GM12878 (cell line): ENCODE data around the gene TOPBP1. TPM values are rescaled to one million over a fixed set of nuclear protein-coding genes. Genes with fewer than 3 reads are reported as not detected.
A peak's percentile ranks its signal among the peaks of the same experiment; 100 is the strongest.

Source experiments
- ATAC-seq: fragments of 200-7000 bp; cut with Tn5 transposase; 3 replicates; pipeline ENCODE4 v1.9.1; 2020; ENCODE audit warnings: mild to moderate bottlenecking, moderate library complexity
- BruUV-seq: library from RNA; stranded (reverse); fragments of 400-500 nt; replicated peaks from 2 replicates; lab custom pipeline; 2021; lab: Mats Ljungman, UMichigan
- CTCF ChIA-PET: fragments of 300-600 bp; sonication (Branson Sonifier 250); formaldehyde crosslinking; extraction: SDS; loops from one replicate; lab custom pipeline; 2021; ENCODE audit warnings: inconsistent platforms; lab: Yijun Ruan, JAX
- POLR2A ChIA-PET: fragments of 350-600 bp; formaldehyde crosslinking; extraction: SDS; loops from one replicate; lab custom pipeline; 2021; ENCODE audit warnings: inconsistent platforms; lab: Charles Lee
- RAD21 ChIA-PET: fragments of 300-600 bp; sonication (Branson Sonifier 250); formaldehyde crosslinking; loops from one replicate; lab custom pipeline; 2023; ENCODE audit warnings: antibody characterized with exemption; ENCODE audit not compliant: unreplicated experiment; lab: Charles Lee
- SMC1A ChIA-PET: fragments of 300-600 bp; sonication (Branson Sonifier 250); formaldehyde crosslinking; loops from one replicate; lab custom pipeline; 2023; ENCODE audit not compliant: unreplicated experiment, uncharacterized antibody; lab: Charles Lee
- DNase-seq: peaks from one replicate; pipeline ENCODE4 v3.0.0-alpha.2; 2011; ENCODE audit warnings: low read depth, low spot score
- FAIRE-seq: peaks from 3 replicates; lab custom pipeline; 2011; peaks lifted over from hg19 to GRCh38; lab: Jason Lieb, UNC
- H2AFZ ChIP-seq: 2 replicates; pipeline ENCODE4 v1.6.0; 2011; ENCODE audit warnings: low read depth, low read length, control low read depth; ENCODE audit not compliant: control insufficient read depth
- H3K27ac ChIP-seq: 2 replicates; pipeline ENCODE4 v1.5.1; 2011; ENCODE audit warnings: control low read depth; ENCODE audit not compliant: control insufficient read depth, insufficient read depth
- H3K27me3 ChIP-seq, 2 experiments: replicated peaks in 1 of 2; 2 replicates each; pipeline versions ENCODE4 v1.6.0 to v1.6.1; 2011; ENCODE audit warnings: low read length in 1 of 2; ENCODE audit not compliant: control insufficient read depth in 2 of 2, insufficient read depth in 2 of 2
- H3K36me3 ChIP-seq, 2 experiments: 2 replicates each; pipeline ENCODE4 v1.5.1; 2011; ENCODE audit warnings: low read length in 1 of 2; ENCODE audit not compliant: control insufficient read depth in 2 of 2, insufficient read depth in 2 of 2
- H3K4me1 ChIP-seq: 2 replicates; pipeline ENCODE4 v1.6.1; 2011; ENCODE audit warnings: mild to moderate bottlenecking, low read length, moderate library complexity, mixed read lengths; ENCODE audit not compliant: control insufficient read depth, insufficient read depth
- H3K4me2 ChIP-seq: 2 replicates; pipeline ENCODE4 v1.6.0; 2011; ENCODE audit warnings: control low read depth; ENCODE audit not compliant: control insufficient read depth, insufficient read depth
- H3K4me3 ChIP-seq: fragments of 200-600 bp; sonication (generic); 2 replicates; pipeline ENCODE4 v1.5.1; 2016
- H3K79me2 ChIP-seq: 2 replicates; pipeline ENCODE4 v1.6.0; 2011; ENCODE audit warnings: low read length; ENCODE audit not compliant: control insufficient read depth, insufficient read depth
- H3K9ac ChIP-seq: 2 replicates; pipeline ENCODE4 v1.8.0; 2011; ENCODE audit warnings: low read length, control low read depth, mixed read lengths; ENCODE audit not compliant: control insufficient read depth, insufficient read depth
- H3K9me3 ChIP-seq: replicated peaks from 3 replicates; pipeline ENCODE4 v1.5.1; 2011; ENCODE audit warnings: mild to moderate bottlenecking, low read length; ENCODE audit not compliant: control insufficient read depth, insufficient read depth
- H4K20me1 ChIP-seq: 2 replicates; pipeline ENCODE4 v1.6.0; 2011; ENCODE audit not compliant: control insufficient read depth, insufficient read depth
- CBFB ChIP-seq: IDR thresholded peaks from 2 replicates; pipeline ENCODE4 v1.6.1; 2016; ENCODE audit warnings: antibody characterized with exemption, low read depth
- CREB1 ChIP-seq: IDR thresholded peaks from 2 replicates; pipeline ENCODE4 v1.6.1; 2012; ENCODE audit warnings: low read depth, mild to moderate bottlenecking, inconsistent platforms
- FOXM1 ChIP-seq: IDR thresholded peaks from 2 replicates; pipeline ENCODE4 v1.6.1; 2012; ENCODE audit warnings: low read depth, mild to moderate bottlenecking, inconsistent platforms, low read length, moderate library complexity
- MTA3 ChIP-seq: IDR thresholded peaks from 2 replicates; pipeline ENCODE4 v1.6.1; 2012; ENCODE audit warnings: low read length, inconsistent platforms, borderline replicate concordance
- NFIC ChIP-seq: IDR thresholded peaks from 2 replicates; pipeline ENCODE4 v1.6.1; 2012; ENCODE audit warnings: low read depth, mild to moderate bottlenecking, inconsistent platforms, low read length, moderate library complexity
- RUNX3 ChIP-seq: IDR thresholded peaks from 2 replicates; pipeline ENCODE4 v1.6.1; 2012; ENCODE audit warnings: low read length, inconsistent platforms
- SPI1 ChIP-seq: IDR thresholded peaks from 2 replicates; pipeline ENCODE4 v1.6.1; 2011; ENCODE audit warnings: low read depth, mild to moderate bottlenecking, low read length, moderate library complexity, borderline replicate concordance; ENCODE audit not compliant: insufficient read depth
- WGBS: methylation state at CpG from one replicate; pipeline ENCODE4 v1.1.6; 2016; ENCODE audit warnings: low lambda C conversion rate; ENCODE audit not compliant: insufficient replicate concordance, insufficient coverage; ENCODE audit errors: missing lambda C conversion rate; 5-methylcytosine and 5-hydroxymethylcytosine counted together
- in situ Hi-C: fragments of 300-500 bp; cut with MboI; formaldehyde crosslinking; loops from 9 replicates; pipeline ENCODE4 v1.14.3; 2018; ENCODE audit warnings: mixed read lengths
- intact Hi-C: fragments of 100-400 bp; cut with micrococcal nuclease; formaldehyde crosslinking; loops from one replicate; pipeline ENCODE4 v1.14.2; 2022; ENCODE audit not compliant: unreplicated experiment
- polyA plus RNA-seq, 11 experiments: library from polyadenylated mRNA; depleted of rRNA in 4 of 11; unstranded in 6 of 11; stranded (reverse) in 5 of 11; fragments of >200 nt; fragmentation: Nextera tagmentation in 4 of 11; fragmentation: Illumina TruSeq in 1 of 11; extraction: Ambion mirVana in 4 of 11; extraction: Trizol in 1 of 11; gene quantifications; 1 replicate in 1 of 11; 2 replicates in 10 of 11; pipeline versions ENCODE4 v1.2.1 to v1.2.3, GENCODE V29; 2011 to 2016; ENCODE audit warnings: inconsistent platforms in 2 of 11, missing spikeins in 2 of 11, low read depth in 1 of 11
- total RNA-seq, 4 experiments: library from RNA; depleted of rRNA in 3 of 4; stranded (reverse); fragments of >200 nt in 3 of 4; fragmentation: Illumina TruSeq in 1 of 4; extraction: Trizol in 1 of 4; gene quantifications; 2 replicates each; pipeline versions ENCODE4 v1.2.1 to v1.2.3, GENCODE V29; 2013 to 2021
- TF ChIP-seq, protein P1 (sequence below): fragments of 450-650 bp; IDR thresholded peaks from 2 replicates; pipeline ENCODE4 v1.6.1; 2016; ENCODE audit warnings: mild to moderate bottlenecking, moderate library complexity, borderline replicate concordance
- TF ChIP-seq, protein P2 (sequence below): IDR thresholded peaks from 2 replicates; pipeline ENCODE4 v1.6.1; 2012; ENCODE audit warnings: low read length, inconsistent platforms

Gene TOPBP1
- total and polyA plus RNA-seq, 10 of the 15 experiments (the other 5 are each of a cell fraction or from before 2014, with no cell fraction given), result 18.3 to 99.3 (median 61.5) TPM

DNA sequence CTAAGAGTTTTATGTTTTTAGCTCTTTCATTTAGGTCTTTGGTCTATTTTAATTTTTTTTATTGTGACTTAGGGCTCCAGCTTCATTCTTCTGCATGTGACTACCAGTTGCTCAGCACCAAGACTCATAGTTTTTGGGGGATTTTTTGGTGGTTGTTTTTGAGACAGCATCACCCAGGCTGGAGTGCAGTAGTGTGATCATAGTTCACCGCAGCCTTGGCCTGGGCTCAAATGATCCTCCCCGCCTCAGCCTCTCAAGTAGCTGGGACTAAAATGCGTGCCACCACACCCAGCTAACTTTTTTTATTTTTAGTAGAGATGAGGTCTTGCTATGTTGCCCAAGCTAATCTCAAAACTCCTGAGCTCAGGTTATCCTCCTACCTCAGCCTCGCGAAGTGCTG is 68.9 kb downstream of the TOPBP1 start:
- ChIA-PET CTCF (interaction anchor here (0.7 to 1.8 kb wide), 3 partner anchors 15 to 144 kb away, joined by 3 to 8 read pairs (median 4); no protein-coding TSS in a partner anchor), POLR2A (interaction anchor here (0.9 kb wide), 1 partner anchor 20 kb away, joined by 3 read pairs; no protein-coding TSS in a partner anchor), SMC1A (interaction anchor here (1.1 to 1.2 kb wide), 2 partner anchors 14 kb away, joined by 3 to 5 read pairs; no protein-coding TSS in a partner anchor), RAD21 (interaction anchor here (0.6 to 1.6 kb wide), 3 partner anchors 18 to 29 kb away, joined by 3 to 4 read pairs (median 3); no protein-coding TSS in a partner anchor)
- Histone ChIP-seq H3K9ac (no peak overlapping the region), H3K36me3 (peaks cover 3 to 10% of the 10 kb centered on the region in 2 experiments), H3K27ac (no peak overlapping the region), H3K27me3 (no peaks in the 10 kb centered on the region), H2AFZ (no peak overlapping the region), H3K4me3 (no peak overlapping the region), H3K4me1 (peaks cover 8% of the 10 kb centered on the region)
- intact Hi-C loops, result no loop called here
- ATAC-seq, result peak; percentile 44
- 2% methylated on average over 5 of the region's 5 CpGs for WGBS
- in situ Hi-C loops, result no loop called here
- no TSS peak for BruUV-seq
- no peak for TF ChIP-seq SPI1
- TF ChIP-seq NFIC, result 0 out of 2 replicates have a peak, but pooled peaks have one; percentile 52
- TF ChIP-seq, protein P1, sequence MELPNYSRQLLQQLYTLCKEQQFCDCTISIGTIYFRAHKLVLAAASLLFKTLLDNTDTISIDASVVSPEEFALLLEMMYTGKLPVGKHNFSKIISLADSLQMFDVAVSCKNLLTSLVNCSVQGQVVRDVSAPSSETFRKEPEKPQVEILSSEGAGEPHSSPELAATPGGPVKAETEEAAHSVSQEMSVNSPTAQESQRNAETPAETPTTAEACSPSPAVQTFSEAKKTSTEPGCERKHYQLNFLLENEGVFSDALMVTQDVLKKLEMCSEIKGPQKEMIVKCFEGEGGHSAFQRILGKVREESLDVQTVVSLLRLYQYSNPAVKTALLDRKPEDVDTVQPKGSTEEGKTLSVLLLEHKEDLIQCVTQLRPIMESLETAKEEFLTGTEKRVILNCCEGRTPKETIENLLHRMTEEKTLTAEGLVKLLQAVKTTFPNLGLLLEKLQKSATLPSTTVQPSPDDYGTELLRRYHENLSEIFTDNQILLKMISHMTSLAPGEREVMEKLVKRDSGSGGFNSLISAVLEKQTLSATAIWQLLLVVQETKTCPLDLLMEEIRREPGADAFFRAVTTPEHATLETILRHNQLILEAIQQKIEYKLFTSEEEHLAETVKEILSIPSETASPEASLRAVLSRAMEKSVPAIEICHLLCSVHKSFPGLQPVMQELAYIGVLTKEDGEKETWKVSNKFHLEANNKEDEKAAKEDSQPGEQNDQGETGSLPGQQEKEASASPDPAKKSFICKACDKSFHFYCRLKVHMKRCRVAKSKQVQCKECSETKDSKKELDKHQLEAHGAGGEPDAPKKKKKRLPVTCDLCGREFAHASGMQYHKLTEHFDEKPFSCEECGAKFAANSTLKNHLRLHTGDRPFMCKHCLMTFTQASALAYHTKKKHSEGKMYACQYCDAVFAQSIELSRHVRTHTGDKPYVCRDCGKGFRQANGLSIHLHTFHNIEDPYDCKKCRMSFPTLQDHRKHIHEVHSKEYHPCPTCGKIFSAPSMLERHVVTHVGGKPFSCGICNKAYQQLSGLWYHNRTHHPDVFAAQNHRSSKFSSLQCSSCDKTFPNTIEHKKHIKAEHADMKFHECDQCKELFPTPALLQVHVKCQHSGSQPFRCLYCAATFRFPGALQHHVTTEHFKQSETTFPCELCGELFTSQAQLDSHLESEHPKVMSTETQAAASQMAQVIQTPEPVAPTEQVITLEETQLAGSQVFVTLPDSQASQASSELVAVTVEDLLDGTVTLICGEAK, result no peak
- peak; percentile 61; the same call in 1 of the 2 replicates for TF ChIP-seq FOXM1
- no peak; the same call in 1 of the 2 replicates for TF ChIP-seq CBFB
- TF ChIP-seq, protein P2, sequence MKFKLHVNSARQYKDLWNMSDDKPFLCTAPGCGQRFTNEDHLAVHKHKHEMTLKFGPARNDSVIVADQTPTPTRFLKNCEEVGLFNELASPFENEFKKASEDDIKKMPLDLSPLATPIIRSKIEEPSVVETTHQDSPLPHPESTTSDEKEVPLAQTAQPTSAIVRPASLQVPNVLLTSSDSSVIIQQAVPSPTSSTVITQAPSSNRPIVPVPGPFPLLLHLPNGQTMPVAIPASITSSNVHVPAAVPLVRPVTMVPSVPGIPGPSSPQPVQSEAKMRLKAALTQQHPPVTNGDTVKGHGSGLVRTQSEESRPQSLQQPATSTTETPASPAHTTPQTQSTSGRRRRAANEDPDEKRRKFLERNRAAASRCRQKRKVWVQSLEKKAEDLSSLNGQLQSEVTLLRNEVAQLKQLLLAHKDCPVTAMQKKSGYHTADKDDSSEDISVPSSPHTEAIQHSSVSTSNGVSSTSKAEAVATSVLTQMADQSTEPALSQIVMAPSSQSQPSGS, result peak; percentile 57; the same call in 1 of the 2 replicates
- TF ChIP-seq CREB1, result 0 out of 2 replicates have a peak, but pooled peaks have one; percentile 23
- 0 out of 2 replicates have a peak, but pooled peaks have one; percentile 13 for TF ChIP-seq MTA3
- TF ChIP-seq RUNX3, result peak; percentile 80
- TF ChIP-seq, all 136 proteins: peak for 6
- no peaks in the 10 kb centered on the region for H3K9me3 ChIP-seq
- FAIRE-seq (no peak), DNase-seq (no peak)
- H3K79me2 ChIP-seq, result peaks cover 2% of the 10 kb centered on the region
- H4K20me1 ChIP-seq, result no peaks in the 10 kb centered on the region
- no peak overlapping the region for H3K4me2 ChIP-seq
